GM06990 (cell line): ENCODE measurements around the gene TMEM178B.

Experiments used
- DNase-seq: peaks from one replicate; pipeline ENCODE4 v3.0.0-alpha.2; 2011; ENCODE audit not compliant: insufficient read length; ENCODE audit errors: extremely low read depth
- H3K27me3 ChIP-seq: replicated peaks from 2 replicates; pipeline ENCODE4 v1.6.0; 2011; ENCODE audit warnings: low read length; ENCODE audit not compliant: control insufficient read depth, insufficient read depth
- H3K36me3 ChIP-seq: 2 replicates; pipeline ENCODE4 v1.5.1; 2011; ENCODE audit warnings: low read length; ENCODE audit not compliant: control insufficient read depth, insufficient read depth
- H3K4me3 ChIP-seq: replicated peaks from 2 replicates; pipeline ENCODE4 v1.5.1; 2011; ENCODE audit warnings: low read depth, mild to moderate bottlenecking, control low read depth, low read length
- CTCF ChIP-seq: IDR thresholded peaks from 2 replicates; pipeline ENCODE4 v1.5.1; 2011; ENCODE audit warnings: low read length, control low read depth, mild to moderate bottlenecking, inconsistent platforms; ENCODE audit not compliant: insufficient read depth, poor library complexity, severe bottlenecking

The TMEM178B gene

DNA sequence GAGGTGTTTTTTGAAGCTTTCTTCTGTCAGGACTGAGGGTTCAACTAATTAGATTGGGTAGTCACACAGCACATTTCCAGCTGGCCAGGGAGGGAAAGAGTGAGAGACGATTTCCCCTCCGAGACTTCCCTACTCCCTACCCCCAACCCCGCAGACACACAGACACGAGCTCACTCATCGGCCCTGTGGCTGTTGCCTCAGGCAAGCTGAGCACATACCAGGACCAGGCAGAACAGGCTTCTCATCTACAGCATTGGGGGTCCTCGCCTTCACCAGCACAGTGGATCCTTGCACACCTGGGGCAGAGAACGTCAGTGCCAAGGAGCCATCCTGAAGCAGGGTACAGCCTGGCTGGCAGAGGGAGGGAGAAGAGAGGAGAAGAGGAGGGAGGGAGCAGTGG is 144.1 kb downstream of the TMEM178B start:
- Histone ChIP-seq H3K36me3 (no peaks in the 10 kb centered on the region), H3K4me3 (no peak overlapping the region), H3K27me3 (no peaks in the 10 kb centered on the region; the same call in 1 of the 2 replicates)
- TF ChIP-seq CTCF, result no peak
- DNase-seq, result no peak

DNA sequence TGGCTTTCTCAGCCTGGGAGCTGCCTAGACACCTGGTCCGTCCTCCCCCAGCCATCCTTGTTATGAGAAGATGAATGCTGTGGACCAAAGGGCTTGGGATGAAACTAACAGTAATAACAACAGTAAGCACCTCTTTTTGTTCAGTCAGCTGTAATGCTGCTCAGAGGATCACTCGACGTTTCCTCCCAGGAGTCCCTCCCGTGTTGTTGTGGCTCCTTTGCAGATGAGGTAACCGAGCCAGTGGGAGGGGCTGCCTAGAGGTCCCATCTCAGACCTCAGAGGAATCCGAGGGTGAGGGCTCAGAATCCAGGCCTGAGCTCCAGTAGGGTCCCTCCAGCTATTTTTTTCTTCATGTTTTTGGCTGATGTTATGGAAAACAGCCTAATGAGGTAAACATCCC is 145.1 kb downstream of the TMEM178B start:
- no peak overlapping the region for H3K4me3 ChIP-seq
- no peak for DNase-seq
- no peak for TF ChIP-seq CTCF
- H3K27me3 ChIP-seq, result no peaks in the 10 kb centered on the region; the same call in 1 of the 2 replicates
- H3K36me3 ChIP-seq, result no peaks in the 10 kb centered on the region

DNA sequence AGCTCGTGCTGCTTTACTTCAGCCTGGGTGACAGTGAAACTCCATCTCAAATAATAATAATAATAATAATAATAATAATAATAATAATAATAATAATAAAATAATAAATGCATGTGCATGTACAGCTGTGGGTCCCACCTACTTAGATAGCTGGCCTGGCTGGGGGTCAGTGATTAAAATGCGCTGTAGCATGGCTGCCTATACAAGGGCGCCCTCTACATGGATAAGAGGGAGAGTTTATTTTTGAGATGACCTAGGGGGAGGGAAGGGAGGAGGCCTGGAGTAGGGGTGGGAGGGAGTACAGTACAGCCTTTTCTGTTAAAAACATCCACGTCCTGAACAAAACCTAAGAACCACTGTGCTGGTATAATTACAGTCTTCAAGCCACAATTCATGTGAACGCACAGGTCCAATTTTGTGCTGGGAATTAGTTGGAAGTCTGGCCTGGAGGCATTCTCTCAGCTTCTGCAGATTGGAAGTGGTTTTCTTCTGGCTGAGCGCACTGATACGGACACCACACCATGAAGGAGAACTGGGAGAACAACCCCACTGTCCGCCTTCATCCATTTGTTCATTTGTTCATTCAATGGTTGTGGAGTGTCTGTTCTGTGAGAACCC is 146.5 kb downstream of the TMEM178B start:
- H3K27me3 ChIP-seq, result no peaks in the 10 kb centered on the region; the same call in 1 of the 2 replicates
- H3K4me3 ChIP-seq, result no peak overlapping the region
- no peaks in the 10 kb centered on the region for H3K36me3 ChIP-seq
- peak; percentile 50 for TF ChIP-seq CTCF
- DNase-seq, result no peak

DNA sequence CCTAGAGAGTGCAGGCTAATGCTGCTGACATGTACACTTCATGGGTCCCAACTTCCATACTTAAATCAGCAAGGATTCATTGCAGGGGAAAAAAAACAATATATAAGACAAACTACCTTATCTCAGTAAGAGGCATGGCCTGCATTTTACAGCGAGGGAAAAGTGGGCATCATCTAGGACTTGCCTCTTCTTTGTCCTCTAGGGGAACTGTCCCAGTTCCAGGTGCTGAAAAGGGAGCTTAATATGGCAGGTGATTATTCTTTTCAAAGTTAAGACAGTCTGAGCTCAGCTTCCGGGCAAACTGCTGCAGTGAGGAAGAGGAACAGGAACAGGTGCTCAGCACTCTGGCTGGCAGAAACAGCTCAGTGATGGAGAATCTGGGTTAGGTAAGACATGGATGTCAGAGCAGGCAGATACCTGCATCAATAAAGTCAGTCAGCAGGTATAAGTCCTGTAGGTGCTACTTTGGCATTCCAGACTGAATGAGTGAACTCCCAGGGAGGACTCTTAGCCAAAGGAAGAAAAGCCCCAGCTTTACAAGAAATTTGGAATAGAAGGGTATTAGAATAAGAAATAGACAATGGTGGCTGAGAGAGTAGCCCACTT is 147.2 kb downstream of the TMEM178B start:
- no peak for DNase-seq
- H3K4me3 ChIP-seq, result no peak overlapping the region
- no peaks in the 10 kb centered on the region for H3K36me3 ChIP-seq
- no peaks in the 10 kb centered on the region; the same call in 1 of the 2 replicates for H3K27me3 ChIP-seq
- no peak for TF ChIP-seq CTCF

GRCh38 chr7:141225916-141226618 is 152.2 kb downstream of the TMEM178B start:
- Histone ChIP-seq H3K36me3 (no peaks in the 10 kb centered on the region), H3K4me3 (no peak overlapping the region), H3K27me3 (no peaks in the 10 kb centered on the region)
- no peak for TF ChIP-seq CTCF
- peak; percentile 19 for DNase-seq
